Sigmoid colon (tissue), 7 donors: ENCODE data around the gene FBXL13. TPM values are rescaled to one million over a fixed set of nuclear protein-coding genes. Genes with fewer than 3 reads are reported as not detected.

ENCODE experiments used
- DNase-seq: peaks from one replicate; pipeline ENCODE4 v3.0.0-alpha.2; 2019
- H3K27ac ChIP-seq, 4 donors: fragments of 200-600 bp; sonication (generic); one replicate each; pipeline ENCODE4 v1.5.1; 2016 to 2019; ENCODE audit warnings: mild to moderate bottlenecking in 1 of 4
- H3K27me3 ChIP-seq, 3 donors: fragments of 200-600 bp; sonication (generic); one replicate each; pipeline ENCODE4 v1.5.1; 2019; ENCODE audit warnings: mild to moderate bottlenecking in 1 of 3
- H3K36me3 ChIP-seq, 4 donors: fragments of 200-600 bp; sonication (generic); one replicate each; pipeline ENCODE4 v1.5.1; 2016 to 2019
- H3K4me1 ChIP-seq, 4 donors: fragments of 200-600 bp; sonication (generic); one replicate each; pipeline ENCODE4 v1.5.1; 2017 to 2019
- H3K4me3 ChIP-seq, 4 donors: fragments of 200-600 bp; sonication (generic); one replicate each; pipeline ENCODE4 v1.5.1; 2017 to 2019; ENCODE audit warnings: mild to moderate bottlenecking in 2 of 4, moderate library complexity in 1 of 4
- H3K9me3 ChIP-seq, 4 donors: fragments of 200-600 bp in 3 of 4; sonication (generic) in 3 of 4; one replicate each; pipeline versions ENCODE4 v1.5.1 to v1.6.1; 2013 to 2019
- CTCF ChIP-seq, 4 experiments: fragments of 450-650 bp in 3 of 4; fragments of 200-600 bp in 1 of 4; IDR thresholded peaks; one replicate each; pipeline ENCODE4 v1.5.1; 2016 to 2019; ENCODE audit warnings: antibody characterized with exemption in 4 of 4, mild to moderate bottlenecking in 3 of 4, moderate library complexity in 2 of 4
- EP300 ChIP-seq, 4 donors: sonication (generic); formaldehyde crosslinking; IDR thresholded peaks; one replicate each; pipeline ENCODE4 v1.6.1; 2017; ENCODE audit warnings: antibody characterized with exemption in 4 of 4
- POLR2A ChIP-seq, 2 donors: fragments of 450-650 bp; IDR thresholded peaks; one replicate each; pipeline ENCODE4 v1.6.1; 2016; ENCODE audit warnings: antibody characterized with exemption in 2 of 2, mild to moderate bottlenecking in 2 of 2, moderate library complexity in 2 of 2
- POLR2AphosphoS5 ChIP-seq, 4 donors: sonication (generic); formaldehyde crosslinking; IDR thresholded peaks; one replicate each; pipeline ENCODE4 v1.6.1; 2017; ENCODE audit warnings: antibody characterized with exemption in 4 of 4
- WGBS, 2 donors: extraction: QIAGEN DNeasy Blood & Tissue Kit; methylation state at CpG; one replicate each; pipeline ENCODE4 v1.1.7; 2013; 5-methylcytosine and 5-hydroxymethylcytosine counted together
- intact Hi-C: fragments of 100-400 bp; cut with DNase I; formaldehyde crosslinking; loops from one replicate; pipeline ENCODE4 v1.15.1; 2023
- polyA plus RNA-seq, 3 donors: library from polyadenylated mRNA; stranded (reverse); fragments of 200-250 nt; gene quantifications; one replicate each; pipeline ENCODE4 v1.2.3, GENCODE V29; 2013
- total RNA-seq, 4 donors: library from RNA; depleted of rRNA; stranded (reverse); fragments of >200 nt; gene quantifications; one replicate each; pipeline ENCODE4 v1.1.0, GENCODE V29; 2016
- donor health status: healthy with polysubstance abuse.
- donor health status: Bipolar disorder and iron deficiency.
- donor health status: healthy.

Gene FBXL13
- total and polyA plus RNA-seq, 7 donors = 0.38 to 3.3 (median 2.5) TPM; not detected in 2

DNA sequence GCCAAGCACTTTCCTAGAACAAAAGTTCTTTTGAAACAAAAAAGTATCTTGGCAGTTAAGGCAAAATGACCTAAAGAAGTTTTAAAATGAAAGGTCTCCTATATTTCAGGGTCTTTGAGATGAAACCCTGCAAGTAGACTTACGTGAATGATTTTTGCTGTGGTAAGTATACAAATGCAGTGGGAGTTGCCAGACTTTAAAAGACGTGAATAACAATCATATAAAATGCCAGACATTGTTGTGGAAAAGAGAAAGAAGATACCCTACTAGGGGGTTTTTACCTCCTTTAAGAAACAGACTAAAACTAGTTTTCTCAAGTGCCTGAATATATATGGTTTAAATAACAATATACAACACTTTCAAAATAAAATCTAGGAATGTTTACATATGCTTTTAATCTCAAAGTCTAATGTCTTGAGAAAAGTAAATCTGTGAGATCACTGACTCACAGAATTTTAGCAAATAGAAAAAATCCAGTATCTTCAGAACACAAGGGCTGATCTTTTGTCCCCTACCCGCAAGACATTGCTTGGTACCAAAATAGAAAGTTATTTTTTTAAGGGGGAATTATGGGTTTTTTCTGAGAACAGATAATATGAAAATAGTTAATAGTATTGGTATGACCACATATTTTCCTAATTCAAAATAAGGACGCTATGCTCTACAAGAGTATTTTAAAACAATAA lies 132.3 kb downstream of the FBXL13 start:
- Histone ChIP-seq H3K4me1 (peaks cover 0 to 15% (median 7%) of the 10 kb centered on the region in 4 donors), H3K27me3 (no peaks in the 10 kb centered on the region), H3K27ac (no peak overlapping the region), H3K36me3 (no peaks in the 10 kb centered on the region), H3K9me3 (no peaks in the 10 kb centered on the region), H3K4me3 (no peak overlapping the region)
- 65 to 86% methylated on average over 4 of the region's 4 CpGs for WGBS, 2 donors
- DNase-seq = no peak
- intact Hi-C loops = no loop called here
- TF ChIP-seq EP300 (IDR thresholded peaks at IDR 0.05) = no peak
- TF ChIP-seq POLR2A (IDR thresholded peaks at IDR 0.05) = no peak
- TF ChIP-seq CTCF (IDR thresholded peaks at IDR 0.05) = no peak
- no peak for TF ChIP-seq POLR2AphosphoS5 (IDR thresholded peaks at IDR 0.05)

GRCh38 chr7:102938679-102939078 lies 135.9 kb downstream of the FBXL13 start:
- Histone ChIP-seq H3K36me3 (no peaks in the 10 kb centered on the region), H3K27ac (peak overlapping the region in 3 of 4 donors; percentile 12 to 25 (median 14)), H3K27me3 (no peaks in the 10 kb centered on the region), H3K4me1 (peaks cover 0 to 15% (median 7%) of the 10 kb centered on the region in 4 donors), H3K4me3 (no peak overlapping the region), H3K9me3 (no peaks in the 10 kb centered on the region)
- DNase-seq = no peak
- intact Hi-C loops = no loop called here
- TF ChIP-seq POLR2AphosphoS5 (IDR thresholded peaks at IDR 0.05) (no peak), POLR2A (IDR thresholded peaks at IDR 0.05) (no peak), EP300 (IDR thresholded peaks at IDR 0.05) (no peak), CTCF (IDR thresholded peaks at IDR 0.05) (no peak)
- 75 to 79% methylated on average over 1 of the region's 1 CpG for WGBS, 2 donors

DNA sequence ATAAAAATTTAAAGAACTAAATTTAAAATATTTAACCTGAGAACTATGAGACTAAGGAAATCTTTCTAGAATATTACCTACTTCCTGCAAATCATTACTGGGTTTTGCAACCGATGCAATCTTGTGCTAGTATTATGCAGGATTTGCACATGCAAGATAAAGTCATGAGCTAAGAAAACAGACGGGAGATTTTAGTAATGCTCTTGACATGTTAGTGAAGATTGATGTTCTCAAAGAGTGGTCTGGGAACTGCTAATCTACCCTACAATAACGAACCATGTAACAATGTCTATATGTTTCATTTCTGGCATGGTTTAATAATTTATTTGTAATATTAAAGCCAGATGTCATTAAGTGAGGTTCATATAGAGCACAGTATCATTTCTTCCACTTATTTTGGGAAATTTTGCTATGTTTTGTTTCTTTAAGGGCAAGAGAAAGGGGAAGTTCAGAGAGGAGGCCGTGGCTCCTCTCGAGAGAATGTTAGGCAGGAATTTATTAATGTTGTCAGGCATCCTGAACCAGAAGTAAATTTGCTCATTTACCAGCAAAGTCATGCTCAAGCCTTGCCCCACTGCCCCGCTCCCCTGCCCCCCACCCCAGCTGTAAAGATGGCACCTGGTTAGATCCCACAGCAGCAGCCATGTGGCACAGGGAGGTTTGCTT lies 139.0 kb downstream of the FBXL13 start:
- TF ChIP-seq EP300 (IDR thresholded peaks at IDR 0.05) = no peak
- TF ChIP-seq POLR2AphosphoS5 (IDR thresholded peaks at IDR 0.05) = no peak
- no peak for TF ChIP-seq POLR2A (IDR thresholded peaks at IDR 0.05)
- TF ChIP-seq CTCF (IDR thresholded peaks at IDR 0.05) = no peak
- Histone ChIP-seq H3K27ac (peak overlapping the region in 1 of 4 donors; percentile 6), H3K4me1 (peaks cover 0 to 15% (median 7%) of the 10 kb centered on the region in 4 donors), H3K36me3 (no peaks in the 10 kb centered on the region), H3K4me3 (no peak overlapping the region), H3K9me3 (no peaks in the 10 kb centered on the region), H3K27me3 (no peaks in the 10 kb centered on the region)
- intact Hi-C loops = no loop called here
- no peak for DNase-seq
- 44 to 82% methylated on average over 6 of the region's 6 CpGs for WGBS, 2 donors

GRCh38 chr7:102934701-102935100 lies 139.9 kb downstream of the FBXL13 start:
- H3K27ac ChIP-seq = peak overlapping the region in 3 of 4 donors; percentile 48 to 59 (median 58)
- H3K4me1 ChIP-seq = peaks cover 0 to 13% (median 7%) of the 10 kb centered on the region in 4 donors
- H3K4me3 ChIP-seq = no peak overlapping the region
- H3K9me3 ChIP-seq = no peaks in the 10 kb centered on the region
- H3K27me3 ChIP-seq = no peaks in the 10 kb centered on the region
- no peak for DNase-seq
- intact Hi-C loops = no loop called here
- TF ChIP-seq EP300 (IDR thresholded peaks at IDR 0.05) (no peak), POLR2AphosphoS5 (IDR thresholded peaks at IDR 0.05) (no peak), POLR2A (IDR thresholded peaks at IDR 0.05) (no peak), CTCF (IDR thresholded peaks at IDR 0.05) (no peak)
- WGBS, 2 donors = 88 to 92% methylated on average over 3 of the region's 3 CpGs
- H3K36me3 ChIP-seq = no peaks in the 10 kb centered on the region
